Activated CD4-positive, alpha-beta T cell treated with anti-CD3 and anti-CD28 coated beads, Interleukin-2, amount 10 ng/mL, durations not matched to agents 7 days and 5 days (primary cell): ENCODE results near the gene TANC1. TPM values are rescaled to one million over a fixed set of nuclear protein-coding genes. Genes with fewer than 3 reads are reported as not detected.

Experiments used
- CTCF ChIA-PET: fragments of 350-600 bp; sonication (Branson Sonifier 250); formaldehyde crosslinking; loops from one replicate; lab custom pipeline; 2021; ENCODE audit warnings: antibody characterized with exemption; lab: Charles Lee
- POLR2A ChIA-PET: fragments of 350-600 bp; sonication (Branson Sonifier 250); formaldehyde crosslinking; loops from one replicate; lab custom pipeline; 2021; ENCODE audit warnings: antibody characterized with exemption; lab: Charles Lee
- DNase-seq: peaks from one replicate; pipeline ENCODE4 v3.0.0-alpha.2; 2020
- H3K27ac Mint-ChIP-seq: one replicate; pipeline ENCODE4 v1.8.0; 2021; ENCODE audit warnings: mild to moderate bottlenecking, moderate library complexity, mixed read lengths
- H3K27me3 Mint-ChIP-seq: one replicate; pipeline ENCODE4 v1.8.0; 2021; ENCODE audit warnings: mixed read lengths
- H3K36me3 Mint-ChIP-seq: one replicate; pipeline ENCODE4 v1.8.0; 2021; ENCODE audit warnings: low read depth, mixed read lengths
- H3K4me1 Mint-ChIP-seq: one replicate; pipeline ENCODE4 v1.8.0; 2021; ENCODE audit warnings: mixed read lengths
- H3K4me3 Mint-ChIP-seq: one replicate; pipeline ENCODE4 v1.8.0; 2021; ENCODE audit warnings: mild to moderate bottlenecking, moderate library complexity, mixed read lengths
- H3K9me3 Mint-ChIP-seq: one replicate; pipeline ENCODE4 v1.8.0; 2021; ENCODE audit warnings: mixed read lengths
- microRNA-seq: library from miRNA; unstranded; fragments of <30 nt; microRNA quantifications from one replicate; pipeline ENCODE4 v1.2.0, GENCODE V29; 2021; ENCODE audit warnings: borderline microRNAs expressed, borderline replicate concordance
- total RNA-seq, 2 experiments: library from RNA; stranded (reverse); gene quantifications; one replicate each; pipeline ENCODE4 v1.2.3, GENCODE V29; 2021

Gene TANC1
- total RNA-seq, 2 experiments from 2014 or later: 0.32 to 0.52 TPM

DNA sequence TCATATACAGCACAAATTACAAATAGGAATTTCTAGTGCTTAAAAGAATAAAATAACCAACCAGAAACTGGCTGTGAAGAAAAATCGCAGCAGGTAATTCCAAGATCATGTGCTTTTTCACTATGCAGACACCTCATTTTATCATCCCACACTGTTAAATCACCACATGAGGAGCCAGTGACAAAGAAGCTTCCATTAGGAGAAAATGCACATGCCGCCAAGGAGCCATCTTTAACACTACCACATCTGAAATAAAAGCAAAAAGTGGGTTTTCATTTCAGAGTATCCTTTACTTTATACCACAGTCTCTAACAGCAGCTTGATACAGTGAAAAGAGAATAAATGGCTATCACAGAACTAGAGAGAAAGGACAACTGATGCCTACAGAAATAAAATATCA is 311.3 kb downstream of the TANC1 start:
- H3K27me3 Mint-ChIP-seq: no peaks in the 10 kb centered on the region
- H3K36me3 Mint-ChIP-seq: peaks cover 8% of the 10 kb centered on the region
- ChIA-PET CTCF (interaction anchor here (1.1 kb wide), 1 partner anchor 16 kb away, joined by 4 read pairs; no protein-coding TSS in a partner anchor), POLR2A (no interaction called here)
- H3K27ac Mint-ChIP-seq: no peak overlapping the region
- no peak for DNase-seq
- H3K4me1 Mint-ChIP-seq: peaks cover 7% of the 10 kb centered on the region
- no peaks in the 10 kb centered on the region for H3K9me3 Mint-ChIP-seq
- H3K4me3 Mint-ChIP-seq: no peak overlapping the region

DNA sequence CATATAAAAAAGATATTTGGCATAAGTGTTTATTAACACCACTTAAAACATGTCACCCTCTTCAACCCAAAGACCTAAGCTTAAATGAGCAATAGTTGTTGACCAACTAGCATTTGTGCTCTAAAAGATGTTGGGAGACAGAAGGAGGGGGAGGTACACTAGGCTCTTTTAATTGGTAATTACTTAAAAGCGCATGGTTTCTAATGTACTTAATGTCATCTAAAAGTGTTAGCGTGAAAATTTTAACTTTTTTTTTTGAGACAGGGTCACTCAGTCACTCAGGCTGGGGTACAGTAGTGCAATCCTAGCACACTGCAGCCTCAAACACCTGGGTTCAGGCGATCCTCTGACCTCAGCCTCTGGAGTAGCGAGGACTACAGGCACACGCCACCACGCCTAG is 312.6 kb downstream of the TANC1 start:
- Mint-ChIP-seq H3K27ac (no peak overlapping the region), H3K4me1 (peaks cover 13% of the 10 kb centered on the region), H3K9me3 (no peaks in the 10 kb centered on the region), H3K4me3 (no peak overlapping the region), H3K27me3 (no peaks in the 10 kb centered on the region), H3K36me3 (peaks cover 4% of the 10 kb centered on the region)
- no peak for DNase-seq
- ChIA-PET POLR2A (no interaction called here), CTCF (no interaction called here)

Small RNA genes lying within 50 kb of the gene (microRNA-seq; reads per million reads assigned to microRNA genes)
- not detected for gene MIR6888

Other genes starting within 250 kb of the TANC1 start
- gene DAPL1, start 173.3 kb upstream of the TANC1 start, total RNA-seq: not detected